PC-3 (cell line): ENCODE results near the gene PAPOLB.

Source experiments
- CTCF ChIP-seq: fragments of 300-600 bp; sonication (generic); conservative IDR thresholded peaks from 2 replicates; pipeline ENCODE4 v1.5.1; 2017; ENCODE audit warnings: antibody characterized with exemption, low read depth, mild to moderate bottlenecking, low read length
- EZH2 ChIP-seq: fragments of 300-600 bp; sonication (generic); IDR thresholded peaks from one replicate; pipeline ENCODE4 v1.6.1; 2017; ENCODE audit warnings: antibody characterized with exemption, mild to moderate bottlenecking, low read length; ENCODE audit not compliant: unreplicated experiment
- EZH2phosphoT487 ChIP-seq: fragments of 300-600 bp; sonication (generic); IDR thresholded peaks from 2 replicates; pipeline ENCODE4 v1.6.1; 2018; ENCODE audit warnings: mild to moderate bottlenecking, antibody characterized with exemption, low read length, borderline replicate concordance

GRCh38 chr7:4851459-4852422, 10.1 kb downstream of the PAPOLB start:
- TF ChIP-seq CTCF (no peak), EZH2 (no peak), EZH2phosphoT487 (no peak)
